ENCODE measurements around the gene PSTK. TPM values are rescaled to one million over a fixed set of nuclear protein-coding genes. Genes with fewer than 3 reads are reported as not detected.

PSTK gene
- total RNA-seq, 4 donors from 2014 or later, result 1.2 to 3.6 (median 3.5) TPM; not detected in 1

DNA sequence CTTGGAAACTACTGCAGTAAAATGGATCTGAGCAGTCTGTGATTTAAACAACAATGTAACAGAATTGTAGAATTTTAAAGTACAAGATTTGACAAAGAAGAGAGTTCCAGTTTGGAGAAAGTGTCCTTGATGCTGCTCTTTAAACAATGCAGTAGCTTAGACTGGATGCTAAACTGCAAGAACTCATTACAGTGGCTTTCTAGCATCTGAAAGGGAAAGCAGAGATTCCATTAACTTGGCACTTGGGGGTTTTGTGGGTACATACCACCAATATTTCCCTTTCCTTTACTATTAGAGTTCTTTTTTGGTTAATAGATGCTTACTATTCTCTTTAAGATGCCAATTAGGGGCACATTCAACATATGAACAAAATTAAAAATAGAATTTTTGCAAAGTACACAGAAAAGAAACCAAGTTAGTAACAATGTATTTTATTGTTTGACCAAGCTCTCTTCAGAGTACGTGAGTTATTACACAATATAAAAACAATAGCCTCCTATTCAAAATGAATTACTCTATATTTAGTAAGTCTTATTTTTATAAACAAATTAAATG, 11.9 kb downstream of the PSTK start:
- H3K4me1 ChIP-seq, result no peaks in the 10 kb centered on the region
- no peak overlapping the region for H3K4me3 ChIP-seq
- no peak overlapping the region for H3K27ac ChIP-seq

DNA sequence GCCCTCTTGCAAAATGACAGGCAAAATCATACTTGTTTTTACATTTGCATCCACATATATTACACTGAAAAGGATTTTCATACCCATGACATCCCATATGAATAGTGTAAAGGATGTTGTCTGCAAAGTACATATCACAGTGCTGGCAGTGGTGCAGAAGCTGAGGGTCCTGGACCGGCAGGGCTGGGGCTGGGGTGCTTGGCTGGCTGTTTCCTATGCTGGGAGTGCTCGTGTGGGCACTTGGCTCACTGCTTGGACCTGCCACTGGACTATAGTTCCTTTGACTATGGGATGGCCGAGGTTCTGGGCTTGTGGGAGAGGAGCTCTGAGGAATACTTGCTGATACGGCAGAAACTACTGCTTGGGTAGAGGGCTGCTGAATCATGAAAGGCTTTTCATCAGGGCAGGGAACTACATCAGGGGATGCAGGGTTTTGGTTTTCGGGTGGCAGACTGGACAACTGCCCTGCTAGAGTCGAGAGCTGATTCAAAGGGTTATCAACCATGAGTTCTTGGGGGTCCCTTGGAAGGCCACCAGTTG, 13.7 kb downstream of the PSTK start:
- H3K9me3 ChIP-seq, result no peaks in the 10 kb centered on the region
- no peak overlapping the region for H3K27ac ChIP-seq
- H3K4me3 ChIP-seq, result no peak overlapping the region
- H3K27me3 ChIP-seq, result no peaks in the 10 kb centered on the region
- no peaks in the 10 kb centered on the region for H3K4me1 ChIP-seq
- DNase-seq, result no peak
- no peak for TF ChIP-seq POLR2A (IDR thresholded peaks at IDR 0.05)
- TF ChIP-seq, protein P1, sequence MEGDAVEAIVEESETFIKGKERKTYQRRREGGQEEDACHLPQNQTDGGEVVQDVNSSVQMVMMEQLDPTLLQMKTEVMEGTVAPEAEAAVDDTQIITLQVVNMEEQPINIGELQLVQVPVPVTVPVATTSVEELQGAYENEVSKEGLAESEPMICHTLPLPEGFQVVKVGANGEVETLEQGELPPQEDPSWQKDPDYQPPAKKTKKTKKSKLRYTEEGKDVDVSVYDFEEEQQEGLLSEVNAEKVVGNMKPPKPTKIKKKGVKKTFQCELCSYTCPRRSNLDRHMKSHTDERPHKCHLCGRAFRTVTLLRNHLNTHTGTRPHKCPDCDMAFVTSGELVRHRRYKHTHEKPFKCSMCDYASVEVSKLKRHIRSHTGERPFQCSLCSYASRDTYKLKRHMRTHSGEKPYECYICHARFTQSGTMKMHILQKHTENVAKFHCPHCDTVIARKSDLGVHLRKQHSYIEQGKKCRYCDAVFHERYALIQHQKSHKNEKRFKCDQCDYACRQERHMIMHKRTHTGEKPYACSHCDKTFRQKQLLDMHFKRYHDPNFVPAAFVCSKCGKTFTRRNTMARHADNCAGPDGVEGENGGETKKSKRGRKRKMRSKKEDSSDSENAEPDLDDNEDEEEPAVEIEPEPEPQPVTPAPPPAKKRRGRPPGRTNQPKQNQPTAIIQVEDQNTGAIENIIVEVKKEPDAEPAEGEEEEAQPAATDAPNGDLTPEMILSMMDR (IDR thresholded peaks at IDR 0.05), result no peak
- H3K36me3 ChIP-seq, result peaks cover 0 to 42% (median 0%) of the 10 kb centered on the region in 3 donors

More for the DNA sequence above, 11.9 kb downstream of the PSTK start:
- TF ChIP-seq, protein P1 (IDR thresholded peaks at IDR 0.05), result no peak
- no peak for TF ChIP-seq POLR2A (IDR thresholded peaks at IDR 0.05)
- DNase-seq, result no peak
- Histone ChIP-seq H3K9me3 (no peaks in the 10 kb centered on the region), H3K36me3 (peaks cover 0 to 38% (median 0%) of the 10 kb centered on the region in 3 donors), H3K27me3 (no peaks in the 10 kb centered on the region)

DNA sequence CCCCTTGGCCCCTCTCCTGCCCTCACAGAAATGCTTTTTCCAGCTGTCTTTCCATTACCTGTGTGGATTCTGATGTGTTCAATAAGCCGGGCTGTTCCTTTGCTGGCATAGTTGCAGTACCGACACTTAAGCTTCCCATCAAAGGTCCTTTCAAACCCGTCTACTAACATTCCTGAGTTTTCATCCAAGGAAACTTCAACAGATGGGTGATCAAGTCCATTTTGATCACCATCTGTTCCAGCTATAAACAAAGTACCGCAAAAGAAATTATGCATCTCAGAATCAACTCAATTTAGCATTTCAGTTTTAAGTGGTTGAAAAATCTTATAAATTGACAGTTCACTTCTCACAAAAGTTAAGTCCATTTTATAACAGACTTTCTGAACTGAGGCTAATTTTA, 15.7 kb downstream of the PSTK start:
- no peak for DNase-seq
- Histone ChIP-seq H3K4me3 (no peak overlapping the region), H3K36me3 (peaks cover 0 to 42% (median 0%) of the 10 kb centered on the region in 3 donors), H3K27ac (no peak overlapping the region), H3K4me1 (peaks cover 0 to 3% (median 0%) of the 10 kb centered on the region in 4 donors), H3K27me3 (no peaks in the 10 kb centered on the region), H3K9me3 (no peaks in the 10 kb centered on the region)
- TF ChIP-seq, protein P1 (IDR thresholded peaks at IDR 0.05), result no peak
- no peak for TF ChIP-seq POLR2A (IDR thresholded peaks at IDR 0.05)

DNA sequence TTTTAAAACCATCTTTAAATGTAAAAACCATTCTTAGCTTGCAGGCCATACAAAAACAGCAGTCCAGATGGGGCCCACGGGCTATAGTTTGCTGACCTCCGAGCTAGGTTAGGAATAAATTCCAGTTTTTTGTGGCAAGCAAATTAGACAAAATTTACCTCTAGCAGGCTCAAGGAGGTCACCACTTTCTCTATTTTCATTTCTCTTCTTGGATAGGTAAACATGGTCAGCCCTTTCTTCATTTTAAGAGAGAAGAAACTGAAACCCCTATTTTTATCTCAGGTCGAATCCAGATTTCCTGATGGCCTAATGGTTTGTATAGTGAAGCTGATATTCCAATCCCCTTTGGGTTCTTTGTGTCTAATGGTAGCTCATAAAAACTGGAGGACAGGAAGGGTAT, 17.7 kb downstream of the PSTK start:
- no peak overlapping the region for H3K4me3 ChIP-seq
- peaks cover 0 to 35% (median 0%) of the 10 kb centered on the region in 3 donors for H3K36me3 ChIP-seq
- no peak for DNase-seq
- TF ChIP-seq, protein P1 (IDR thresholded peaks at IDR 0.05), result no peak
- no peak for TF ChIP-seq POLR2A (IDR thresholded peaks at IDR 0.05)
- H3K4me1 ChIP-seq, result peaks cover 0 to 3% (median 0%) of the 10 kb centered on the region in 4 donors
- no peak overlapping the region for H3K27ac ChIP-seq
- no peaks in the 10 kb centered on the region for H3K9me3 ChIP-seq
- H3K27me3 ChIP-seq, result no peaks in the 10 kb centered on the region

DNA sequence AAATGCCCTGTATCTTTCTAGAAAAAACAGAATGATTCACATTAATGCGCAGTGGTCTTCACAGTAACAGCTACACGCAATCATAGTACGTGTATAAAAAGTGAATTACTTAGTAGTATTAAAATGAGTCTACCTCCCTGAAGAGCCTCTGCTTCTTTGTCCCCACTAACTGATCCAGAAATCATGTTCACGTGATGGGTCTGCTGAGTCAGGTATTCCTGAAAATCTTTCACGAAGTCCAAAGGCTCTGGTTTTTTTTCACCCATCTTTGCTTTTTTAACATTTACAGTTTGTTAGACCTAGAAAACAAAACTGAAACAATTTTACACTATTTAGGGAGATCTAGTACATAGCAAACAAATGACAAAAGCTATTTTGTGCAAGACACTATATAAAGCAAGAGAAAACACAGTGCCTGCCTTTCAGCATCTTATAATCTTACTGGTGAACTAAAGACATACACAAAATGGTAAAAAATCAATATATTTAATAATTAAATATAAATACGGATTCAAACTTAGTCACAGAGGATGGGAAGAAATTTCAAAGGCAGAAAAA, 18.2 kb downstream of the PSTK start:
- no peaks in the 10 kb centered on the region for H3K27me3 ChIP-seq
- no peak overlapping the region for H3K27ac ChIP-seq
- H3K36me3 ChIP-seq, result peaks cover 0 to 32% (median 0%) of the 10 kb centered on the region in 3 donors
- no peak overlapping the region for H3K4me3 ChIP-seq
- DNase-seq, result no peak
- H3K4me1 ChIP-seq, result peaks cover 0 to 3% (median 0%) of the 10 kb centered on the region in 4 donors
- TF ChIP-seq, protein P1 (IDR thresholded peaks at IDR 0.05), result no peak
- no peak for TF ChIP-seq POLR2A (IDR thresholded peaks at IDR 0.05)
- no peaks in the 10 kb centered on the region for H3K9me3 ChIP-seq
